ENCODE measurements around the gene OR2K2.
"Not testable (repeated sequence)": the region's sequence is repeated elsewhere in the genome, so short reads cannot be mapped to it uniquely, and the experiment has no call there.

The OR2K2 gene

GRCh38 chr9:111297066-111297824, 32.8 kb downstream of the OR2K2 start:
- no peak for DNase-seq

DNA sequence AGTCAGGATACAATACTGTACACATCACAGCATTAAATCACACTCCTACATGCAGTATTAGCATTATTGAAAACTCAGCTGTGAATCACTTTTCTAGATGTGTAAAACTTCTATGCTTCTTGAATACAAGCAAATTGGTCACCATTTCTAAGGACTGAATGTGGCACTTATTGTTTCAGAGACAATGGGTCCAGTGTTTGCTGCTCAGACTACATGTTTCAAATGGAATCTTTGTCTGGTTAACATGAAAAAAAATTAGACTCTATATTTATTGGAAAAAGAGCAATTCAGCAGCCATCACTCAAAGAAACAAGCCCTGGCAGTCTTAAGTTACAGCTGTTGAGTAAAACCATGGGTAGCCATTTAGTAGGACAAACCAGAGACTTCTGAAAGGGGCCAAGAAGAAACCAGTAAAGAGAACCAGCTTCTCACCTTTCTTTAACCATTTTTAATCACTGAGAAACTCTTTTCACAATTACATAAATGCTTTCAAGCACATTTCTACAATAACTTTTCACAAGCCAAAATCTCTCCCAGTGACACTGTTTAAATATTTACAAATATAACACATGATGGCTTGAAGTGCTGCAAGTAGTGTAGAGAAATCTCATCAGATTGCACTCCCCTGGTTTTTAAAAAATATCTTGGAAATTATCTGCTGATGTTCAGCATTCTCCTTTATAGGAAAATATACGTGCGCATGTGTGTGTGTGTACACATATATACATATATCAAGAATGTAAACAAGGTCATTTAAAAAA, 35.2 kb downstream of the OR2K2 start:
- no peak for DNase-seq

- DNase-seq: no peak
These were observed 42.9 kb downstream of the OR2K2 start for GRCh38 chr9:111287127-111287526.

DNA sequence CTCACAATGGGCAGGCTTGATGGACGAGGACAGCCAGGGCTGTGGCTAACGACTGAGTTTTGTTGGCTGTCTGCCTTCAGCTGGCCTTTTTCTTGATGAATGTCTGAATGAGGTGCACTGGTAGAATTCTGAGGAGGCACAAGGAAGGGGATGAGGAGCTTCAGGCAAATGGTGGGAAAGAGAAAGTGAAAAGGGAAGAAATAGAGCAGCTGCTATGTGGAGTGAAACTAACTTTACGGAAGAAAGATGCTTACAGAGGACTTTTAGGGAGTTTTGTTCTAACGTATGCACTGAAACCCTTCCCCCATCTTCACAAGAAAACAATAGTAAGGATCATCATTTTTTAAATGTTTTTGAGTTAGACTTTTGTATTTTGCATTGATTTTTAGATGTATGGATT, 45.3 kb downstream of the OR2K2 start:
- no peak for DNase-seq

DNA sequence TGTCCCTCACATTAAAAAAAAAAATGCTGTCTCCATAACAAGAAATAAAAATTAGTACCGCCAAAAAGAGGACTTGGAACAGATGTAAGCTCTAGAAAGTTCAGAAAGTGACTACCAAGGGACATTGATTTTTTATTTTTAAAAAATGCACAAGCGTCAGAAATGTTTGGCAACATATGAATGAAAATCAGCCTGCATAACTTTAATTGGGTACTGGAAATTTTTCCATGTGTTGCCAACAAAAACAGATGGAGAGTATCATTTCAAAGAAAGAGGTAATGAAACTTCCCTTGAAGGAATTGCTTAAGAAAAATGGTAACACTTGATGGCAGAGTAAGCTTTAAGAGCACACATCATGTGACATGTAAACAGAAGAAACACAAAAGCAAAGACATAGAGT, 47.2 kb downstream of the OR2K2 start:
- DNase-seq: no peak

- DNase-seq: not testable (repeated sequence)
These were observed 49.2 kb downstream of the OR2K2 start for GRCh38 chr9:111280795-111281194.

All from NCI-H524 (cell line).